Hepatocyte (in vitro differentiated cells): ENCODE data around the gene PRTFDC1. TPM values are rescaled to one million over a fixed set of nuclear protein-coding genes. Genes with fewer than 3 reads are reported as not detected.

Experiments used
- DNase-seq: peaks from one replicate; pipeline ENCODE4 v3.0.0-alpha.2; 2016; ENCODE audit warnings: low spot score
- H2AFZ ChIP-seq: fragments of 200-600 bp; sonication (generic); 2 replicates; pipeline ENCODE4 v1.6.0; 2016; ENCODE audit warnings: antibody characterized with exemption, mild to moderate bottlenecking
- H3K27ac ChIP-seq: fragments of 200-600 bp; sonication (generic); 2 replicates; pipeline ENCODE4 v1.5.1; 2016; ENCODE audit warnings: mild to moderate bottlenecking
- H3K27me3 ChIP-seq: fragments of 200-600 bp; sonication (generic); 2 replicates; pipeline ENCODE4 v1.6.1; 2016
- H3K36me3 ChIP-seq: fragments of 200-600 bp; sonication (generic); replicated peaks from 2 replicates; pipeline ENCODE4 v1.5.1; 2016; ENCODE audit warnings: low read depth; ENCODE audit not compliant: insufficient read depth
- H3K4me1 ChIP-seq: fragments of 200-600 bp; sonication (generic); 2 replicates; pipeline ENCODE4 v1.5.1; 2016; ENCODE audit warnings: mild to moderate bottlenecking, moderate library complexity; ENCODE audit not compliant: insufficient read depth
- H3K4me2 ChIP-seq: fragments of 200-600 bp; sonication (generic); 2 replicates; pipeline ENCODE4 v1.6.0; 2016
- H3K4me3 ChIP-seq: fragments of 200-600 bp; sonication (generic); 2 replicates; pipeline ENCODE4 v1.5.1; 2016; ENCODE audit warnings: mild to moderate bottlenecking
- H3K79me2 ChIP-seq: fragments of 200-600 bp; sonication (generic); 2 replicates; pipeline ENCODE4 v1.6.0; 2017; ENCODE audit warnings: mild to moderate bottlenecking
- H3K9me2 ChIP-seq: fragments of 200-600 bp; sonication (generic); replicated peaks from 2 replicates; pipeline ENCODE4 v1.6.0; 2017; ENCODE audit warnings: mild to moderate bottlenecking; ENCODE audit not compliant: insufficient read depth
- H3K9me3 ChIP-seq: fragments of 200-600 bp; sonication (generic); 2 replicates; pipeline ENCODE4 v1.5.1; 2016; ENCODE audit warnings: low read depth, mild to moderate bottlenecking
- H4K20me1 ChIP-seq: fragments of 200-600 bp; sonication (generic); 2 replicates; pipeline ENCODE4 v1.6.0; 2016; ENCODE audit warnings: mild to moderate bottlenecking; ENCODE audit not compliant: insufficient read depth, poor library complexity, severe bottlenecking
- EZH2 ChIP-seq: fragments of 200-600 bp; sonication (generic); IDR thresholded peaks from 2 replicates; pipeline ENCODE4 v1.6.1; 2016; ENCODE audit warnings: antibody characterized with exemption, mild to moderate bottlenecking, borderline replicate concordance
- EZH2phosphoT487 ChIP-seq: fragments of 200-600 bp; sonication (generic); IDR thresholded peaks from one replicate; pipeline ENCODE4 v1.6.1; 2018; ENCODE audit warnings: antibody characterized with exemption, mild to moderate bottlenecking, low read depth, moderate library complexity; ENCODE audit not compliant: unreplicated experiment, severe bottlenecking
- WGBS: methylation state at CpG from one replicate; pipeline ENCODE4 v1.1.6; 2016; ENCODE audit warnings: low lambda C conversion rate; ENCODE audit errors: missing lambda C conversion rate; 5-methylcytosine and 5-hydroxymethylcytosine counted together
- polyA plus RNA-seq: library from polyadenylated mRNA; unstranded; fragments of >200 nt; fragmentation: Nextera tagmentation; extraction: Ambion mirVana; gene quantifications from 2 replicates; pipeline ENCODE4 v1.2.1, GENCODE V29; 2016
- total RNA-seq: library from RNA; depleted of rRNA; stranded (reverse); fragments of >200 nt; gene quantifications from 2 replicates; pipeline ENCODE4 v1.2.3, GENCODE V29; 2014
- TF ChIP-seq, protein P1 (sequence below): fragments of 200-600 bp; sonication (generic); IDR thresholded peaks from 2 replicates; pipeline ENCODE4 v1.5.1; 2016; ENCODE audit warnings: antibody characterized with exemption, mild to moderate bottlenecking; ENCODE audit not compliant: poor library complexity

PRTFDC1 gene
- total and polyA plus RNA-seq, 2 experiments from 2014 or later, result 6.4 to 14.7 TPM

DNA sequence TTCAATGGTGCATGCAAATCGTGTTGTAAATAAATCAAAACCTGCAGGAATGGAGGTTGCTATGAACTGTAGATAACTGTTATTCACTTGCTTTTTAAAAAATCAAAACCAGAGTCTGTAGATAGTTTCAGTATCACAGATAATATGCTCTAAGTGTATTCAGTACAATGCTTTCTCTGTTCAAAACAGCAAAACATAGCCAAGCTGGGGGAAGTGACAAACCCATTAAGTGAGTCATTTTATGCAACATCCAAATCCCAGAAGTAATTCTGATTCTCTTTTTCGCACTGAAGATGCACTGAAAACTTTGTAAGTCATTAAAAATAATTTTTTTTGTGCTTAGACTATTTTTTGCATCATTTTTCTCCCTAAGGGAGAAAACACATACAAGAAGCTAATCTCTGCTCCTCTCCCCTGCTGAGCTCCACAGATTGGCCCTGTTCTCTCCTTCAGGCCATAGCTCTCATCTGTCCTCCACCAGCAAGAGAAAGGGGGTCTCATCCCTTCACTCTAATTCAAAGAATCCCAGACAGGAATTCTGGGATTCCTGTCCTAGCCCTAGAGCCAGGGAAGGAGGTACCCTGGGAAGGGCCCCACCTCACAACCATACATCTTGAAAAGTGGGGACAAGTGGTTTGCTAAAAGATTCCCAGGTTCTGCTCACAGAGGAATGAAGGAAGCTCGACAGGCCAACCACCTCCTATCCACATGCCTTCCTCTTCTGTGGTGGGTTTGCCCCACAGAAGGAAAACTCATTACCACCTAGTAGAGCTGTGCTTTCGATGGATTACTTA, 4.9 kb downstream of the PRTFDC1 start:
- Histone ChIP-seq H4K20me1 (no peaks in the 10 kb centered on the region), H3K27me3 (no peaks in the 10 kb centered on the region), H3K4me3 (no peak overlapping the region), H2AFZ (no peak overlapping the region), H3K9me2 (no peaks in the 10 kb centered on the region), H3K9me3 (no peaks in the 10 kb centered on the region), H3K36me3 (no peaks in the 10 kb centered on the region), H3K4me2 (no peak overlapping the region), H3K27ac (no peak overlapping the region), H3K79me2 (peaks cover 3% of the 10 kb centered on the region), H3K4me1 (peaks cover 8% of the 10 kb centered on the region)
- TF ChIP-seq EZH2phosphoT487 (no peak), EZH2 (no peak)
- TF ChIP-seq, protein P1, sequence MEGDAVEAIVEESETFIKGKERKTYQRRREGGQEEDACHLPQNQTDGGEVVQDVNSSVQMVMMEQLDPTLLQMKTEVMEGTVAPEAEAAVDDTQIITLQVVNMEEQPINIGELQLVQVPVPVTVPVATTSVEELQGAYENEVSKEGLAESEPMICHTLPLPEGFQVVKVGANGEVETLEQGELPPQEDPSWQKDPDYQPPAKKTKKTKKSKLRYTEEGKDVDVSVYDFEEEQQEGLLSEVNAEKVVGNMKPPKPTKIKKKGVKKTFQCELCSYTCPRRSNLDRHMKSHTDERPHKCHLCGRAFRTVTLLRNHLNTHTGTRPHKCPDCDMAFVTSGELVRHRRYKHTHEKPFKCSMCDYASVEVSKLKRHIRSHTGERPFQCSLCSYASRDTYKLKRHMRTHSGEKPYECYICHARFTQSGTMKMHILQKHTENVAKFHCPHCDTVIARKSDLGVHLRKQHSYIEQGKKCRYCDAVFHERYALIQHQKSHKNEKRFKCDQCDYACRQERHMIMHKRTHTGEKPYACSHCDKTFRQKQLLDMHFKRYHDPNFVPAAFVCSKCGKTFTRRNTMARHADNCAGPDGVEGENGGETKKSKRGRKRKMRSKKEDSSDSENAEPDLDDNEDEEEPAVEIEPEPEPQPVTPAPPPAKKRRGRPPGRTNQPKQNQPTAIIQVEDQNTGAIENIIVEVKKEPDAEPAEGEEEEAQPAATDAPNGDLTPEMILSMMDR, result no peak
- 83% methylated on average over 4 of the region's 4 CpGs for WGBS
- DNase-seq, result no peak

DNA sequence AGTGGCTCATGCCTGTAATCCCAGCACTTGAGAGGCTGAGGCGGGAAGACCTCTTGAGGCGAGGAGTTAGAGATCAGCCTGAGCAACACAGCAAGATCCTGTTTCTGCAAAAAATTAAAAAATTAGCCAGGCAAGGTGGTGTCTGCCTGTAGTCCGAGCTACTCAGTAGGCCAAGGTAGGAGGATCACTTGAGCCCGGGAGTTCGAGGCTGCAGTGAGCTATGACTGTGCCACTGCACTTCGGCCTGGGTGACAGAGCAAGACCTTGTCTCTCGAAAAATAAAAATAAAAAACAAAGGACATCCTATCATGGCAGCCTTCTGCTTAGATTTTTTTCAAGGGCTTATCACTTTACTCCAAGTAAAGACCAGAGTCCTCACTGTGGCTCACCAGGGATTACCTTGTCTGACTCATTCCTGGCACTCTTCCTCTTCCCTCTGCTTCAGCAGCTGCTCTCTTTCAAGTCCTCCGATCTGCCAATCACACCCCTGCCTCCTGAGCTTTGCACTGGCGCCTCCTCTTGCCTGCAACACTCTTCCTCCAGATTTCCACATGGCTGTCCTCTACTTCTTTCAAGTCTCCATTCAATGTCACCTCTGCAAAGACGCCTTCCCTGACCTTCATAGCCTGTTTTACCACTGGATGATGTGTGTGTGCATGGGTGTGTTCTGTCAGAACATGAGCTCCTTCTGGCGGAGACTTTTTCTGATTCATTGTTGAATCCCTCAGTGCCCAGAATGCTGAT, 7.7 kb downstream of the PRTFDC1 start:
- peaks cover 3% of the 10 kb centered on the region for H3K79me2 ChIP-seq
- no peak overlapping the region for H2AFZ ChIP-seq
- no peaks in the 10 kb centered on the region for H4K20me1 ChIP-seq
- peak; percentile 78 for DNase-seq
- no peaks in the 10 kb centered on the region for H3K9me2 ChIP-seq
- peak overlapping the region; percentile 63 for H3K27ac ChIP-seq
- no peaks in the 10 kb centered on the region for H3K36me3 ChIP-seq
- no peak for TF ChIP-seq EZH2
- TF ChIP-seq, protein P1, result peak; percentile 13
- no peaks in the 10 kb centered on the region for H3K9me3 ChIP-seq
- peaks cover 8% of the 10 kb centered on the region for H3K4me1 ChIP-seq
- H3K4me2 ChIP-seq, result no peak overlapping the region
- H3K4me3 ChIP-seq, result no peak overlapping the region
- no peaks in the 10 kb centered on the region for H3K27me3 ChIP-seq
- WGBS, result 74% methylated on average over 11 of the region's 11 CpGs

DNA sequence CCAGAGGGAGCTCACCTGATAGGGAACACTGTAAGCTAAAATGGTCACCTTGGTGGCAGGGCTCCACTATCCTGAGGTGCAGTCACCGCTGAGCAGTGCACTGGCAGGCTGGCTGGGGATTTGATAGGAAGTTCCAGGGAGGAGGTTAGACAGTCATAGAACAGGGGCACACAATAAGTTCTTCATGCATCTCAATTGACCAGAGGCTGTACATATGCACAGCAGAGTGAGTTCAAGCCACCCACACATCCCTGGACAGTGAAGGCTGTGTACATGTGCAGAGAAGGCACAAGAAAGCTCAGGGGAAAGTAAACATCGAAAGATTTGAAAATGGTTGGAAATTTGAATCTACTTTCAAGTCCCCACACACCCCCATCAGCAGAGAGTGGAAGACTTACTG, 13.9 kb downstream of the PRTFDC1 start:
- no peak overlapping the region for H3K27ac ChIP-seq
- no peak overlapping the region for H3K4me2 ChIP-seq
- H3K4me1 ChIP-seq, result peaks cover 9% of the 10 kb centered on the region
- H4K20me1 ChIP-seq, result no peaks in the 10 kb centered on the region
- no peak for DNase-seq
- no peaks in the 10 kb centered on the region for H3K79me2 ChIP-seq
- TF ChIP-seq EZH2 (no peak), EZH2phosphoT487 (no peak)
- TF ChIP-seq, protein P1, result no peak
- H3K4me3 ChIP-seq, result no peak overlapping the region
- no peaks in the 10 kb centered on the region for H3K27me3 ChIP-seq
- H2AFZ ChIP-seq, result no peak overlapping the region
- H3K9me2 ChIP-seq, result no peaks in the 10 kb centered on the region
- WGBS, result 92% methylated on average over 2 of the region's 2 CpGs
- no peaks in the 10 kb centered on the region for H3K9me3 ChIP-seq
- H3K36me3 ChIP-seq, result no peaks in the 10 kb centered on the region
